Measurements from ENCODE around the gene PGM1. TPM values are rescaled to one million over a fixed set of nuclear protein-coding genes. Genes with fewer than 3 reads are reported as not detected.

PGM1 gene
- total and polyA plus RNA-seq, 10 of the 15 experiments (the other 5 are each of a cell fraction or from before 2014, with no cell fraction given), result 22.5 to 72.6 (median 50.8) TPM

DNA sequence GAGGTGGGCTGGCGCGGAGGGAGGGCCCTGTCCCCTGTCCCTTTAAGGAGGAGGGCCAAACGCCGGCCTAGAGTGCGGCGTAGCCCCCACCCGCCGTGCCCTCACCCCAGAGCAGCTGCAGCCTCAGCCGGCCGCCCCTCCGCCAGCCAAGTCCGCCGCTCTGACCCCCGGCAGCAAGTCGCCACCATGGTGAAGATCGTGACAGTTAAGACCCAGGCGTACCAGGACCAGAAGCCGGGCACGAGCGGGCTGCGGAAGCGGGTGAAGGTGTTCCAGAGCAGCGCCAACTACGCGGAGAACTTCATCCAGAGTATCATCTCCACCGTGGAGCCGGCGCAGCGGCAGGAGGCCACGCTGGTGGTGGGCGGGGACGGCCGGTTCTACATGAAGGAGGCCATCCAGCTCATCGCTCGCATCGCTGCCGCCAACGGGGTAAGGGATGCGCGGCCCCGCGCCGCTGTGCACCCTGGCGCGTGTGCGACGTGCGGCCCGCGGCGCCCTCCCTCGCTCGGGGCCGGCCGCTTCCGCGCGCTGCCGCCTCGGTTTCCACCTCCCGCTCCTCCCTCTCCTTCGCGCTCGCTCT, at the start of gene PGM1 (continued):
- TF ChIP-seq SRF (IDR thresholded peaks at IDR 0.05; ENCODE audit: low read depth in 2 of 2, low read length in 2 of 2) (no peak), ZNF24 (IDR thresholded peaks at IDR 0.05) (peak; percentile 27; the same call in 1 of the 2 replicates), CBX3 (IDR thresholded peaks at IDR 0.05; ENCODE audit: borderline replicate concordance, low read depth) (no peak), YBX1 (IDR thresholded peaks at IDR 0.05) (no peak), ZBTB33 (IDR thresholded peaks at IDR 0.05) (no peak), ATF3 (IDR thresholded peaks at IDR 0.05; ENCODE audit: borderline replicate concordance, extremely low read depth, low read depth, low read length) (no peak), ZNF687 (IDR thresholded peaks at IDR 0.05) (peak; percentile 61), PML (IDR thresholded peaks at IDR 0.05; ENCODE audit: low read length) (0 out of 2 replicates have a peak, but pooled peaks have one; percentile 24), TARDBP (IDR thresholded peaks at IDR 0.05; ENCODE audit: borderline replicate concordance) (no peak), GATAD2B (conservative IDR thresholded peaks at IDR 0.05; ENCODE audit: low read depth) (peak; percentile 53; the same call in 1 of the 2 replicates), SP1 (IDR thresholded peaks at IDR 0.05; ENCODE audit: low read depth, low read length) (peak; percentile 5), HCFC1 (IDR thresholded peaks at IDR 0.05; ENCODE audit: low read length) (peak; percentile 19; the same call in 1 of the 2 replicates), REST (IDR thresholded peaks at IDR 0.05; ENCODE audit: low read depth, low read length) (no peak)
- TF ChIP-seq, protein P1, sequence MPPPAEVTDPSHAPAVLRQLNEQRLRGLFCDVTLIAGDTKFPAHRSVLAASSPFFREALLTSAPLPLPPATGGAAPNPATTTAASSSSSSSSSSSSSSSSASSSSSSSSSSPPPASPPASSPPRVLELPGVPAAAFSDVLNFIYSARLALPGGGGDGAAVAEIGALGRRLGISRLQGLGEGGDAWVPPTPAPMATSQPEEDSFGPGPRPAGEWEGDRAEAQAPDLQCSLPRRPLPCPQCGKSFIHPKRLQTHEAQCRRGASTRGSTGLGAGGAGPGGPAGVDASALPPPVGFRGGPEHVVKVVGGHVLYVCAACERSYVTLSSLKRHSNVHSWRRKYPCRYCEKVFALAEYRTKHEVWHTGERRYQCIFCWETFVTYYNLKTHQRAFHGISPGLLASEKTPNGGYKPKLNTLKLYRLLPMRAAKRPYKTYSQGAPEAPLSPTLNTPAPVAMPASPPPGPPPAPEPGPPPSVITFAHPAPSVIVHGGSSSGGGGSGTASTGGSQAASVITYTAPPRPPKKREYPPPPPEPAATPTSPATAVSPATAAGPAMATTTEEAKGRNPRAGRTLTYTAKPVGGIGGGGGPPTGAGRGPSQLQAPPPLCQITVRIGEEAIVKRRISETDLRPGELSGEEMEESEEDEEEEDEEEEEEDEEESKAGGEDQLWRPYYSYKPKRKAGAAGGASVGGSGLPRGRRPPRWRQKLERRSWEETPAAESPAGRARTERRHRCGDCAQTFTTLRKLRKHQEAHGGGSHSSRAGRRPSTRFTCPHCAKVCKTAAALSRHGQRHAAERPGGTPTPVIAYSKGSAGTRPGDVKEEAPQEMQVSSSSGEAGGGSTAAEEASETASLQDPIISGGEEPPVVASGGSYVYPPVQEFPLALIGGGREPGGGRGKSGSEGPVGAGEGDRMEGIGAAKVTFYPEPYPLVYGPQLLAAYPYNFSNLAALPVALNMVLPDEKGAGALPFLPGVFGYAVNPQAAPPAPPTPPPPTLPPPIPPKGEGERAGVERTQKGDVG (CRISPR knock-in tag; IDR thresholded peaks at IDR 0.05), result no peak

Data from GM12878 (cell line).